Measurements from ENCODE around the gene FRMPD1.
A peak's percentile ranks its signal among the peaks of the same experiment; 100 is the strongest.

Gene FRMPD1

DNA sequence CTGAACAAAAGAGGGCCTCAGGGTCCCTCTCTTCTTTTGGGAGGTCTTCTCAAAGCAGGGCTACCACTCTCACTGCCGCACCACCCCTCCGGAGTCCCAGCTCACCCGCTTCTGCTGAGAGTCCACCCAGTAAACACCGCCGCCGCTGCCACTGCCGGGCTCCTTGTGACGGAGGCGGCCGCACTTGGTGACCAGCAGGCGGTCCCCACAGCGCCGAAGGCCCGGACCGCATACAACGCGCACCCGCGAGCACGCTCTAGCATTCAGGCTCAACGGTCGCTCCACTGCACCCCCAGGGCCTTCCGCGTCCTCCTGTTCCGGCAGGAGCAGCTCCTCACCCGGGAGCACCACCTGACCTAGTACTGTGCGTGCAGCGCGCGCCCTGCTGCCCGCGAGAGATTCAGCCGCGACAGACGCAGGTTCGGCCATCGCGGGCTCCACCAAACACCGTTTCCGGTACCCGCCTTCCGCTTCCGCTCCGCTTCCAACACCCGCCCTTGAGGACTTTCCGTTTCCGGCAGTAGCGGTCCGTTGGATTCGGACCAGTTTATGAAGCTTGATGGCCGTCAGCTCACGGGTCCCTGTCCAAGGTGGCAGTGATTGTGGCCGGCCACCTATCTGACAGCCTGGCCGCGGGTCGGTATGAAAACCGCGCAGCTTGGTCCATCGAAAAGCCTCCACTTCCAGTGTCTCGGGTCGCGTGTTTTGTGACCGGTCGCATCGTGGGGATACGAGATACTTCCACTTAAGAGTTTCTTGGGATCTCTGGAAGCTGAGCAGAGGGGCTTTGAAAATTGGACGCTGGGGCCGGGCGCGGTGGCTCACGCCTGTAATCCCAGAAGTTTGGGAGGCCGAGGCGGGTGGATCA, 134.1 kb downstream of the FRMPD1 start, which contains the start of gene EXOSC3:
Gene EXOSC3, minus strand, starts transcription at position 449 of the 868 bp plus-strand sequence. Its CDS starts 20 bp downstream, at position 429.
- DNase-seq (ENCODE audit: low spot score) = peak; percentile 98

DNA sequence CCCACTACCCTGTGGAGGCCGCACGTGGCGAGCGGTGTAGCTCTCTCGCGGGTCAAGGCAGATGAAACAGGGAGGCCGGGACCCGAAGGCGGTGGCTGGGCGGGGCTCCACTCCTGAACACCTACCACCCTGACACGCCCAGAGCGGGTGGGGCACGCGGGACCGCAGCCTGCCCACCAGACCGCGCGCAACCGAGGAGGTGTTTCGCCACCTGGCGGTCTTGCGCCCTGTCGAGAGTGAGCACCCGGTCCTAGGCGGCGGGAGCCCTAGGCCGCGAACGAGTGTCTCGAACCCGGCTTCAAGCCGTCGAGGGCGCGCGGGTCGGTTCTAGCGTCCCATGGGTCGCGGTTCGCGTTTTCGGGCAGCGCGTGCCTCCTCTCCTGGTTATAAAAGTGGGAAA, 136.3 kb downstream of the FRMPD1 start:
- DNase-seq (ENCODE audit: low spot score) = no peak

DNA sequence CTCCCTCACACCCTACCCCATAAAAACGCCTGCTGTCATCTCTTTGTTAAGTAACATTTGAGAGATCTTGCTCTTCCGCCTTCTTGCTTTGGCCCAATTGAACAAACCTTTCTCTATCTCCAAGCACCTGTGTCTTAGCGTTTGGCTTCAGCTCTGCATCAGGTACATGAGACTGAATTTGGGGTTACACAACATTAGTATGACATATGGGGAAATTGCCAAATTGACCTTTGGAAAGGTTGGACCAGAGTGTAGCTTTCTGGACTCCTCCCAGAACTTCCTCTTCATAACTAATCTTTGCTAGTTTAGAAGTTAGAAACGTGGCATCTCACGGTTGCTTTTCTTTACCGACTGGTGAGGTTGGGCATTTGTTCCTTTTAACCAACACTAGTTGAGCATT, 137.6 kb downstream of the FRMPD1 start:
- no peak for DNase-seq (ENCODE audit: low spot score)

DNA sequence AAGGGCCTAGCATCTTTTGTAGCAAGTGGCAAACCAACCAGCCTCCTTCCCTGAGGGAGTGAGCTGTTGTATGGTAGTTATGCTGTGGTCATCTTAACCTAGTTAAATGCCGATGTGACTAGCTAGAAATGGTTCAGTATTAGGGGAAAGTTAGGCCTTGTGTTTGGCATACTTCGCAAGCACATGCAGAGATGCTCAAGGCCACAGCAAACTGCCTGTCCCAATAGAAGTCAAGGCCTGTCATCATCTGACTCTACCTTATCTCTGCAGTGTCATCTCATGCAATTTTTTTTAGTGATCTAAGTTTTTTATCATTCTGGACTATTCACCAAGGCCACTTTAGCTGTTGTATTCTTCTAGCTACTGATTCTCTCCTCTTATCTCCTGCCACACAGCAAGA, 139.3 kb downstream of the FRMPD1 start:
- DNase-seq (ENCODE audit: low spot score) = no peak

DNA sequence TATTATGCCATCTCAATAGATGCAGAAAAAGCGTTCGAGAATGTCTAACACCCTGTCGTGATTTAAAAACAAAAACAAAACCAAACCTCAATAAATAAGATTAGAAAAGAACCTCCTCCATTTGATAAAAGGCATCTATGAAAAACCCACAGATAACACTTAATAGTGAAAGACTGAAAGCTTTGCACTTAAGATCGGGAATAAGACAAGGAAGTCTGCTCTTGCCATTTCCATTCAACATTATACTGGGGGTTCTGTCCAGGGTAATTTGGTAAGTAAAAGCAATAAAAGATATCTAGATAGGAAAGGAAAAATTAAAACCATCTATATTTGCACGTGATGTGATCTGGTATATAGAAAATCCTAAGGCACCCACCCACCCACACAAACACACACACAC, 141.4 kb downstream of the FRMPD1 start:
- no peak for DNase-seq (ENCODE audit: low spot score)

DNA sequence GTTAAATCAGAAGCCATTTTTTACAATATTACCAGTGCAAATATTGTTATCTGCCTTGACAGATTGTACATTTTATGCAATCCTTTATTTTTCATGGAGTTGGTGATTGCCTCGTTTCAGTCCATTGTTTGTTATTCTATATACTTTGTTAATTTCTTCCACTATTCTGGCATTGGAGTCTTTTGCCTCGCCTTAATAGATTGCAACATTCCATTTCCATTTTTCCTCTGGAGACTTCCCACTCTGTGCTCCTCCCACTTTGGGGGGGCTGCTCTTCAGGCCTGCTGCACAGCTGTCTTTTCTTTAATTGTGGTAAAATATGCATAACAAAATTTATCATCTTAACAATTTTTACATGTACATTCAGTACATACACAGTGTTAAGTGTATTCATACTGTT, 145.5 kb downstream of the FRMPD1 start:
- no peak for DNase-seq (ENCODE audit: low spot score)
